Measurements from ENCODE around the gene C10orf67. TPM values are rescaled to one million over a fixed set of nuclear protein-coding genes. Genes with fewer than 3 reads are reported as not detected.
"Not testable (repeated sequence)": the region's sequence is repeated elsewhere in the genome, so short reads cannot be mapped to it uniquely, and the experiment has no call there.

The C10orf67 gene
- total RNA-seq, 4 donors from 2014 or later: 0.09 to 0.60 TPM; not detected in 2

DNA sequence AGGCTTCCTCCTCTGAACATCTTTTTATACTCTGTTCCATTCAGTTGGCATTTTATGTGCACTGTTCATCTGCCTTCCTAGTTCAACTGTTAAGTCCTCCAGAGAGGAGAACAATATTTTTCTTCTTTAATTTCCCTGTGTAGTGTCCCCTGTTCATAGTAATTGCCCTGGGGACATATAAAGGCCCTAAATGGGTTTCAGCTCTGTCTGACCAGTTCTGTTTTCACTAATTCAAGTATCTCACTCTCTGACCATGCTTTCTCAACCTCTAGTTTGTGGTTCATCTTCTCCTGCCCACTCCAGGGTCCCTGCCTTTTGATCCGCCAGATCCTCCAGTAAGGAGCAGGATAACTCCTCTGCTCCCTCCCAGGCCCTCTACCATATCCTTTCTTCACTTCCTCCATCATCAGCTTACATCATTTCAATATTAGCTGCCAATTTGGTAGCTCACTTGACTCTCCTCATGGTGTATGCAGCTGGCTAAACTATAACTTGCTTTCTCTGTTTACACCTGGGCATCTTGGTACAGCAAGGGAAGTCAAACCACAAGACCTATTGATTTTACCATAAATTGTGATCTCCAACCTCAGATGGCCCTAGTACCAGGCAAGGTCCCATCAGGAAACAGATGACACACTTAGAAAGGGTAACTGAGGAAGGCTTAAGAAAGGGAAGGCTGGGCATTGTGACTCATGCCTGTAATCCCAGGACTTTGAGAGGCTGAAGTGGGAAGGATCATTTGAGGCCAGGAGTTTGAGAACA lies 17.7 kb upstream of the C10orf67 start:
- ATAC-seq (ENCODE audit: low FRiP score) (no peak), DNase-seq (ENCODE audit: low spot score) (no peak)
- TF ChIP-seq, protein P1, sequence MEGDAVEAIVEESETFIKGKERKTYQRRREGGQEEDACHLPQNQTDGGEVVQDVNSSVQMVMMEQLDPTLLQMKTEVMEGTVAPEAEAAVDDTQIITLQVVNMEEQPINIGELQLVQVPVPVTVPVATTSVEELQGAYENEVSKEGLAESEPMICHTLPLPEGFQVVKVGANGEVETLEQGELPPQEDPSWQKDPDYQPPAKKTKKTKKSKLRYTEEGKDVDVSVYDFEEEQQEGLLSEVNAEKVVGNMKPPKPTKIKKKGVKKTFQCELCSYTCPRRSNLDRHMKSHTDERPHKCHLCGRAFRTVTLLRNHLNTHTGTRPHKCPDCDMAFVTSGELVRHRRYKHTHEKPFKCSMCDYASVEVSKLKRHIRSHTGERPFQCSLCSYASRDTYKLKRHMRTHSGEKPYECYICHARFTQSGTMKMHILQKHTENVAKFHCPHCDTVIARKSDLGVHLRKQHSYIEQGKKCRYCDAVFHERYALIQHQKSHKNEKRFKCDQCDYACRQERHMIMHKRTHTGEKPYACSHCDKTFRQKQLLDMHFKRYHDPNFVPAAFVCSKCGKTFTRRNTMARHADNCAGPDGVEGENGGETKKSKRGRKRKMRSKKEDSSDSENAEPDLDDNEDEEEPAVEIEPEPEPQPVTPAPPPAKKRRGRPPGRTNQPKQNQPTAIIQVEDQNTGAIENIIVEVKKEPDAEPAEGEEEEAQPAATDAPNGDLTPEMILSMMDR (IDR thresholded peaks at IDR 0.05): no peak

DNA sequence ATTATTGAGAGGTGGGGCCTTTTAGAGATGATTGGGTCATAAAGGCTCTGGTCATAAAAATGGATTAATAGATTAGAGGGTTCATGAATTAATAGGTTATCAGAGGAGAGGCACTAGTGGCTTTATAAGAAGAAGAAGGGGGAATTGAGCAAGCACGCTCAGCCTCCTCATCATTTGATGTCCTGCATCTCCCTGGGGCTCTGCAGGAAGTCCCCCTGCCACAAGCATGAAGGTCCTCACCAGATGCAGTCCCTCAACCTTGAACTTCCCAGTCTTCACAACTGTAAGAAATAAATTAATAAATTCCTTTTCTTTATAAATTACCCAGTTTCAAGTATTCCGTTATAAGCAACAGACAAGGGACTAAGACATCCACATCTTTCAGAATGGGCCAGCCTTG lies 17.1 kb upstream of the C10orf67 start:
- no peak for ATAC-seq (ENCODE audit: low FRiP score)
- no peak for DNase-seq (ENCODE audit: low spot score)
- TF ChIP-seq, protein P1 (IDR thresholded peaks at IDR 0.05): no peak

DNA sequence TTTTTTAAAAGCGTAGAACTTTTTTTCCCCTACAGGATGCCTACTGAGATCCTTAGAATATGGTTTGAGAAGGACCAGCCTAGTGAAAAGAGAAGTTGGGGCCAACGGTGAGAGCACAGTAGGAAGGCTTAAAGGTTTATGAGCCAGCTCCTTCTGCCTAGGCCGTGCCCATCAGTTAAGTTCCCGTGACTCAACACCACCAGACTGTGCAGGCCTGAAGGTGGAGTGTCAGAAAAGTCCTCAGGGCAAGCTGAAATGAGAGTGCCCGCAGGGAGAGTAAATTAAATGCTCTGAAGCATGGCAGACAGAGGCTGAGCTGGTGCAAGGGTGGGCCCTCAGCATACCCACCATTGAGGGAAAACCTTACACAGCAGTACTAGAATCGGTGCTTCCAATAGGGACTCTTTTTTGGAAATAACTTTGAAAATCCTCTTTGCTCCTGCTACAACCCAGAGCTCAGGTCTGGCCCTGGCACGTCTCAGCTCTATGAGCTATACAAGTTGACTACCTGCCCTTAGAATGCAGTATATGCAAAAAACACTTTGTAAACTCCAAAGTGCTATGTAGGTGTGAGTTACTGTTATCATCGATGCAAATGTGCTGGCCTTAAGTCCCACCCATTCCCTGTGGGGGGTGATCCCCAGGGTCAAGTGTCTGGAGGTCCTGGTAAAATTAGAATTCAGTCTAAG lies 15.2 kb upstream of the C10orf67 start:
- ATAC-seq (ENCODE audit: low FRiP score) (no peak), DNase-seq (ENCODE audit: low spot score) (no peak)
- TF ChIP-seq, protein P1 (IDR thresholded peaks at IDR 0.05): no peak

DNA sequence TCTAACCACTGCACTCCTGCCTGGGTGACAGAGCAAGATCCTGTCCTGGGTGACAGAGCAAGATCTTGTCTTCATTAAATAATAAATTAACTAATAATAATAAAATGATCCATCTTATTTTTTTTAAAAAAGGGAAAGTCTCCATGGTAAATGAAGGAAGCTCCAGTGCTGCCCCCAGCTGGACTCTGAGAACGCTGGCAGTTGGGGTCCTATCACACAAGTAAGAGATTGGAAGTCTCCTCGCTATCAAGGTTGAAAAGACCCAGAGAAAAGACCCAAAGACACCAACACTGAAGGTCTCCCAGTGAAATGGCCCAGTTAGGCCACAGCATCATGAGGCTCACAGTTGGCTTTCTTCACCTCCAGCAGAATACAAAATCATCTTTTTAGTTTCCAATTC lies 13.8 kb upstream of the C10orf67 start:
- ATAC-seq (ENCODE audit: low FRiP score): no peak
- DNase-seq (ENCODE audit: low spot score): no peak
- TF ChIP-seq, protein P1 (IDR thresholded peaks at IDR 0.05): no peak

DNA sequence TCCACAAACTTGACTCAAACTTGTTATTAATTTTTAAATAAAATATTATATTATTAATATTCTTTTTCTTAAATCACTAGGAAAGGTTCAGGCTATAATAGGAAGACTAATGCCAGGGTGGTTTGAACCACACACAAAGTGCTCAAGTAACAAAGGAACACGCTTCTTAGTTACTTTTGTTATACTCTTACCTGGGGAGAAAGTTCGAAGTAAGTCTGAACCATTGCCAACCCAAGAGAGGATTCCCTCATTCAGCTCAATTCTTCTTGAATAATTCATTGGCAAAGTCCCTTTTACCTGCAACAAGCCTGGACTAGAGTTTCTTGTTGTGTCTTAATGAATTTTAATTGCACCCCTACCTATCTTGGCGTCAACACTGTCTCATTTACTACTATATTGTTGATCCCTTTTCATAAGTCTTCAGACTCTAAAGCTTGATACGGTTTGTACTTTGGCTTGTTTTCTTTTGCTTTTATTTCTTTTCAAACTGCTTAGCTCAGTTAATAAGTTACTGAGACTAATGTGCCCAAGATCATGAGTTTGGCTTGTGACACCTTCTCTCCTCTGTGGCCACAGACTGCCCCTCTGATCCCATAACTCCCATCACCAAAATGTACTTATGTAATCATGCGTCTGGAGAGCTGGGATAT lies 10.2 kb upstream of the C10orf67 start:
- ATAC-seq (ENCODE audit: low FRiP score) (no peak), DNase-seq (ENCODE audit: low spot score) (no peak)
- TF ChIP-seq, protein P1 (IDR thresholded peaks at IDR 0.05): no peak

DNA sequence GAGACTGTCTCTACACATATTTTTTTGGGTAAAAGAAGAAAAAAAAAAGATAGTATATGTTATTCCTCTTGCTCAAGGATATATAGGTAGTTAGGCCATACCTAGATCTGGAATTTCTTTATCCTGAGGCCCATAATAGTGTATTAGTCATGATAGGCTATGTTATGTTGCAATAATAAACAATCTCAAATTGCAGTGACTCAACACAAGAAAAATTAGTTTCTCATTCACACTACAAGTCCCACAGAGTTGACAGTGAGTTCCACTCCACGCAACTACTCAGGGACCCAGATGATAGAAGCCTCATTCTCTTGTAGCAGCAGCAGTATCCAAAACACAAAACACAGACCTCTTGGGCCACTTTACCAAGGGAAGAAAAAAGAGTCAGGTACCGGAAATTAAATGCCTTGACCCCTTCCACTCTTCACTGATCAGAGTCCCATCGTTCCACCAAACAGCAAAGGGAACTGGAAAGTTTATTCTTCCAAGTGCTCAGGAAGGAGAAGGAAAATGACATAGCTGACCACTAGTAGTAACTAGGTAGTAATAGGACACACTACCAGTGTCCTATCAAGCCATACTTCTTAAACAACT lies 7.4 kb upstream of the C10orf67 start:
- no peak for DNase-seq (ENCODE audit: low spot score)
- TF ChIP-seq, protein P1 (IDR thresholded peaks at IDR 0.05): no peak
- no peak for ATAC-seq (ENCODE audit: low FRiP score)

DNA sequence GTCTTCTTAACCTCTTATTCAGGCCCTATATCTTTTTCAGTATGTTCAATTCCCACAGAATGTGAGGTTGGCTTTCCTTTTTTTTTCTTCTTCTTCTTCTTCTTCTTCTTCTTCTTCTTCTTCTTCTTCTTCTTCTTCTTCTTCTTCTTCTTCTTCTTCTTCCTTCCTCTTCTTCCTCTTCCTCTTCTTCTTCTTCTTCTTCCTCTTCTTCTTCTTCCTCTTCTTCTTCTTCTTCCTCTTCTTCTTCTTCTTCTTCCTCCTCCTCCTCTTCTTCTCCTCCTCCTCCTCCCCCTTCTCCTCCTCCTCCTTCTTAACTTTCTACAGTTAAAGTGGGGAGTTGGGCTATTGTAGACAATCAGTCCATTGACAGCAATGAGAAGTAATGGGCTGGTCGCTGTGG lies 6.1 kb upstream of the C10orf67 start:
- DNase-seq (ENCODE audit: low spot score): not testable (repeated sequence)

More for the DNA sequence above, 6.1 kb upstream of the C10orf67 start:
- ATAC-seq (ENCODE audit: low FRiP score): not testable (repeated sequence)
